Epithelial cell of esophagus (primary cell): ENCODE data around the gene CDKL2.

Source experiments
- DNase-seq: peaks from one replicate; pipeline ENCODE4 v3.0.0; 2010; ENCODE audit warnings: low read depth
- H3K4me3 ChIP-seq: 2 replicates; pipeline ENCODE4 v1.5.1; 2011; ENCODE audit warnings: mild to moderate bottlenecking, low read length, control low read depth
- TF ChIP-seq, protein P1 (sequence below): IDR thresholded peaks from 2 replicates; pipeline ENCODE4 v1.5.1; 2011; ENCODE audit warnings: low read depth, mild to moderate bottlenecking, low read length, control low read depth, inconsistent platforms; ENCODE audit not compliant: insufficient read depth; ENCODE audit errors: missing control alignments

The CDKL2 gene

DNA sequence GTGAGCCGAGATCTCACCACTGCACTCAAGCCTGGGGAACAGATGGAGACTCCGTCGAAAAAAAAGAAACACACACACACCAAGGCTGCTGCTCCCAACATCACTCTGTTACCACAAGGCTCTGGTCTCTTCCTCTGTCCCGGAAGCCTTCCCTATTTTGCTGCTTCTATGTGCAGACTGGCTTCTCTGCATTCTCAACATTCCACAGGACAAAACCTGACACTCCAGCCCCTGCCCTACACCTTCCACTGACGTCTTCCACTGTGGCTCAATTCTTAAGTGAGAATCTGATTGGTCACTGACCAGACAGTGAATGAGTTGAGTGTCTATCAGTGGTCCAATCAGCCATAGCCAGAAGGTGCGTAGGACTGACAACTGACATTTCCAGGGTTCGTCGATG is 68.5 kb downstream of the CDKL2 start:
- TF ChIP-seq, protein P1, sequence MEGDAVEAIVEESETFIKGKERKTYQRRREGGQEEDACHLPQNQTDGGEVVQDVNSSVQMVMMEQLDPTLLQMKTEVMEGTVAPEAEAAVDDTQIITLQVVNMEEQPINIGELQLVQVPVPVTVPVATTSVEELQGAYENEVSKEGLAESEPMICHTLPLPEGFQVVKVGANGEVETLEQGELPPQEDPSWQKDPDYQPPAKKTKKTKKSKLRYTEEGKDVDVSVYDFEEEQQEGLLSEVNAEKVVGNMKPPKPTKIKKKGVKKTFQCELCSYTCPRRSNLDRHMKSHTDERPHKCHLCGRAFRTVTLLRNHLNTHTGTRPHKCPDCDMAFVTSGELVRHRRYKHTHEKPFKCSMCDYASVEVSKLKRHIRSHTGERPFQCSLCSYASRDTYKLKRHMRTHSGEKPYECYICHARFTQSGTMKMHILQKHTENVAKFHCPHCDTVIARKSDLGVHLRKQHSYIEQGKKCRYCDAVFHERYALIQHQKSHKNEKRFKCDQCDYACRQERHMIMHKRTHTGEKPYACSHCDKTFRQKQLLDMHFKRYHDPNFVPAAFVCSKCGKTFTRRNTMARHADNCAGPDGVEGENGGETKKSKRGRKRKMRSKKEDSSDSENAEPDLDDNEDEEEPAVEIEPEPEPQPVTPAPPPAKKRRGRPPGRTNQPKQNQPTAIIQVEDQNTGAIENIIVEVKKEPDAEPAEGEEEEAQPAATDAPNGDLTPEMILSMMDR, result no peak
- DNase-seq, result peak; percentile 82
- H3K4me3 ChIP-seq, result no peak overlapping the region

DNA sequence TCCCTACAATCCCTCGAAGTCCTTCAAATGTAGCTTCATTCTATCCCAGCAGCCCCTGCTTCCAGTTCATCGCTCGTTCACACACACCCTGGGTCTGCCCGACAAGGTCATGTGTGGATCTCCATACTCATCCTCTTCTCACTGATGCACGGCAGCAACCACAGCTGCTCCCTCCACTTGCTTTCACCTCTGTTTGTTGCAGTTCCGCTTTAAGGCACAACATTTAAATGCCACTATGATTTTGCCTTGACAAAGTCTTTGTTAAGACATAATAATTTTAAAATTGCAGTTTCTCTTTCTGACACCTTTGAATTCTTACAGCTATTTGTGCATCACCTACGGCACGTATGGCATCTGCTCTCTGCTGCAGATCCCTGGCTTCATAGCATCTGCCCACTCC is 72.6 kb downstream of the CDKL2 start:
- DNase-seq, result no peak
- TF ChIP-seq, protein P1, result no peak
- no peak overlapping the region for H3K4me3 ChIP-seq

DNA sequence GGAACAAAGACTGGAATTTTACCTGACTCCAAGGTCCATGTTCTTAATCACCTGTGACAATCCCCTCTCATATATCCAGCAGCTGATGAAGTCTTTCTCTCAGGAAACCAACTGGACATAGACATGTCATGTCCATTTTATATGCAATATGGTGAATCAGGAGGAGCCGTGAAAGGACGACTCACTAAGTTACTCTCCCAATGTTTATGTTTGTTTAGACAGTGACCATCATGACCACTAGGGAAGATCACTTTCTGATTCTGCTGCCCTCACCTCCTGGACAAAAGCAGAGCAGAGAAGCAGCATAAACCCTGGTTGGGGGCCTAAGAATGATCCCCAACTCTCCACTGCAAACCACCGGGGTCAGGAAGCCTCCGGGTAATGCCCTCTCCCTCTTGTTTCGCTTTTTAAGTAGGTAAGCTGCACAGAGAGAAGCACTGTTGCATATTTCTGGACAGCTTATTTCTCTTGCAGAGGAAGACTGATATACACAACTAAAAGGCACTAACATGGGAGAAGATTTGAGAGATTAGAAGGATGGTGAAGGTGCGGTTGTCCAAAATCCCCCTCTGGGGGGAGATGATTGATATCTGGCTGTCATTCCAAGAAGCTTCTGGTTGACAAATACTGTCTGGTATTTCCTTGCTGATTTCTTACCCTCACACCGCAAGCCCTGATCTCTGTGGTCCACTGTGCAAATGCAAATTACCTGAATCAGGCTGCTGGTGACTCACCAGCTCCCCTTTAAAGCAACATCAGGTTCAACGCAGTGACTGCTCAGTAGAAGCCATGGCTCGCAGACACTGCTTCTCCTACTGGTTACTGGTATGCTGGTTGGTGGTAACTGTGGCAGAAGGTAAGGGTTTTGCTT is 74.8 kb downstream of the CDKL2 start, which contains the start of gene ODAPH:
Gene ODAPH, plus strand, starts transcription at position 773 of the 871 bp plus-strand sequence. Its CDS starts 17 bp downstream, at position 790.
- DNase-seq, result peak; percentile 88
- H3K4me3 ChIP-seq, result no peak within 1 kb of the TSS
- TF ChIP-seq, protein P1, result no peak

DNA sequence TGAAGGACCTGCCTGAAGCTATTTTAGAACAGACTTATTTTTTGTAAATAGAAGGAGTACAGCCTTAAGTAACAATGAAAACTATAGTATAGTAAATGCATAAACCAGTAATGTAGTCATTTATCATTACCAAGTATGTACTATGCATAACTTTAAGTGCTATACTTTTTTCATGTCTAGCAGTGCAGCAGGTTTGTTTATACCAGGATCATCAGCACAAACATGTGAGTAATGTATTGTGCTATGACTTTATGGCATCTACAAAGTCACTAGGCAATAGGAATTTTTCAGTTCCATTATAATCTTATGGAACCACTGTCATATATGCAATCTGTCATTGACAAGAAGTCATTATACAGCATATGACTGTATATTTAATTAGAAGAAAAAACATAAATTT is 77.9 kb downstream of the CDKL2 start:
- no peak overlapping the region for H3K4me3 ChIP-seq
- TF ChIP-seq, protein P1, result no peak

DNA sequence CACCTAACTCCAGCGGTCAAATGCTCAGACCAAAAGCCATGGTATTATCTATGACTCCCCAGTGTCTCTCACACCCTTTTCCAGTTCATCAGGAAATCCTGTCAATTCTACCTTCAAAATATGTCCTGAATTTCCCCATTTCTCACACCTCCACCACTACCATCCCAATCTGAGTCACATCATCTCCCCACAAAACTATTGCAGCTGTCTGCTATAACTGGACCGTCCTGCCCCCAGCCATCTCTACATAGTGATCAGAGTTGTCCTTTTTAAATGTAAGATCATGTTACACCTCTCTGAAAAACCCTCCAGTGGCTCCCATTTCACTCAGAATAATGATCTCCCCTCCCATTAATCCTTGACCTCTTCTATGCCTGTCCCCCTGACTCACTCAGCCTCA is 81.3 kb downstream of the CDKL2 start:
- H3K4me3 ChIP-seq, result no peak overlapping the region
- DNase-seq, result peak; percentile 13
- TF ChIP-seq, protein P1, result no peak

More for the DNA sequence above, 77.9 kb downstream of the CDKL2 start:
- peak; percentile 16 for DNase-seq

DNA sequence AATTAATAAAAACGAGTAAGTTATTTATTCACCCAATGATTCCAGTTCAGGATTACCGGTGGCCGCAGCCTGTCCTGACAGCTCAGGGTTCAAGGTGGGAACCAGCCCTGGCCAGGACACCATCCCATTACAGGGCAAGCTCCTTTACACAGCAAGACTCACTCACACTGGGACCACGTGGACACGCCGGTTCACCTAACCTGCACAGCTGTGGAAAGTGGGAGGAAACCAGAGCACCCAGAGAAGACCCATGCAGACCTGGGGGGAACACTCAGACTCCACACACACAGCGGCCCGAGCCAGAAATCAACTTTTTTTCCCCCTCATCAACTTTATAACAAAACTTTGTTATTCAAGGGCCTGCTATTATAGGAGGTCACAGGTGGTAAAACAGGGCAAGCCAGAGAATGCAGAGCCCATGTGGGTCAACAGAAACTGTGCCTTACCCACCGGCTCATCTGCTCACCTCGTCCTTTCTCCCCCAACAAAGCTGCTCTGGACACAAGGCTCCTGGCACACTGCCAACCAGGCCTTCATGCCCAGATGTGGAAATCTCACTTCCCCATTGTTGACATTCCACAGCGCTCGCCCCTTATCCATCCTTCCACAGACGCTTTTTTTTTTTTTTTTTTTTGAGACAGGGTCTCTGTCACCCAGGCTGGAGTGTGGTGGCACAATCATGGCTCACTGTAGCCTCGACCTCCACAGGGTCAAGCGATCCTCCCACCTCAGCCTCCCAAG is 82.5 kb downstream of the CDKL2 start:
- TF ChIP-seq, protein P1, result no peak
- DNase-seq, result peak; percentile 33
- H3K4me3 ChIP-seq, result no peak overlapping the region
